ENCODE results near the gene DUSP9. TPM values are rescaled to one million over a fixed set of nuclear protein-coding genes. Genes with fewer than 3 reads are reported as not detected.

DUSP9 gene
- total RNA-seq, 1 donor from 2014 or later, result 0.74 TPM

DNA sequence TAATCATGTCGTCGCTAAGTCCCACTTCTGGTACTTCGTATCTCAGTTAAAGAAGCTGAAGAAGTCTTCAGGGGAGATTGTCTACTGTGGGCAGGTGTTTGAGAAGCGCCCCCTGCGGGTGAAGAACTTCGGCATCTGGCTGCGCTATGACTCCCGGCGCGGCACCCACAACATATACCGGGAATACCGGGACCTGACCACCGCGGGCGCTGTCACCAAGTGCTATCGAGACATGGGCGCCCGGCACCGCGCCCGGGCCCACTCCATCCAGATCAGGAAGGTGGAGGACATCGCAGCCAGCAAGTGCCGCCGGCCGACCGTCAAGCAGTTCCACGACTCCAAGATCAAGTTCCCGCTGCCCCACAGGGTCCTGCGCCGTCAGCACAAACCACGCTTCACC is 15.3 kb downstream of the DUSP9 start:
- DNase-seq (ENCODE audit: extremely low spot score in 2 of 2), result no peak
- Histone ChIP-seq H3K9me3 (no peaks in the 10 kb centered on the region), H3K4me3 (no peak overlapping the region), H3K36me3 (no peaks in the 10 kb centered on the region), H3K27ac (no peak overlapping the region), H3K27me3 (no peaks in the 10 kb centered on the region), H3K4me1 (no peaks in the 10 kb centered on the region)
- TF ChIP-seq POLR2AphosphoS5 (IDR thresholded peaks at IDR 0.05; ENCODE audit: insufficient read depth in 1 of 2, low read depth in 1 of 2), result no peak
- no peak for TF ChIP-seq POLR2A (IDR thresholded peaks at IDR 0.05)
- TF ChIP-seq, protein P1, sequence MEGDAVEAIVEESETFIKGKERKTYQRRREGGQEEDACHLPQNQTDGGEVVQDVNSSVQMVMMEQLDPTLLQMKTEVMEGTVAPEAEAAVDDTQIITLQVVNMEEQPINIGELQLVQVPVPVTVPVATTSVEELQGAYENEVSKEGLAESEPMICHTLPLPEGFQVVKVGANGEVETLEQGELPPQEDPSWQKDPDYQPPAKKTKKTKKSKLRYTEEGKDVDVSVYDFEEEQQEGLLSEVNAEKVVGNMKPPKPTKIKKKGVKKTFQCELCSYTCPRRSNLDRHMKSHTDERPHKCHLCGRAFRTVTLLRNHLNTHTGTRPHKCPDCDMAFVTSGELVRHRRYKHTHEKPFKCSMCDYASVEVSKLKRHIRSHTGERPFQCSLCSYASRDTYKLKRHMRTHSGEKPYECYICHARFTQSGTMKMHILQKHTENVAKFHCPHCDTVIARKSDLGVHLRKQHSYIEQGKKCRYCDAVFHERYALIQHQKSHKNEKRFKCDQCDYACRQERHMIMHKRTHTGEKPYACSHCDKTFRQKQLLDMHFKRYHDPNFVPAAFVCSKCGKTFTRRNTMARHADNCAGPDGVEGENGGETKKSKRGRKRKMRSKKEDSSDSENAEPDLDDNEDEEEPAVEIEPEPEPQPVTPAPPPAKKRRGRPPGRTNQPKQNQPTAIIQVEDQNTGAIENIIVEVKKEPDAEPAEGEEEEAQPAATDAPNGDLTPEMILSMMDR (IDR thresholded peaks at IDR 0.05), result no peak
- intact Hi-C loops (cut with DNase I), result loop anchor here (10.0 kb wide), 1 partner anchor 717 kb away; no protein-coding TSS in a partner anchor

DNA sequence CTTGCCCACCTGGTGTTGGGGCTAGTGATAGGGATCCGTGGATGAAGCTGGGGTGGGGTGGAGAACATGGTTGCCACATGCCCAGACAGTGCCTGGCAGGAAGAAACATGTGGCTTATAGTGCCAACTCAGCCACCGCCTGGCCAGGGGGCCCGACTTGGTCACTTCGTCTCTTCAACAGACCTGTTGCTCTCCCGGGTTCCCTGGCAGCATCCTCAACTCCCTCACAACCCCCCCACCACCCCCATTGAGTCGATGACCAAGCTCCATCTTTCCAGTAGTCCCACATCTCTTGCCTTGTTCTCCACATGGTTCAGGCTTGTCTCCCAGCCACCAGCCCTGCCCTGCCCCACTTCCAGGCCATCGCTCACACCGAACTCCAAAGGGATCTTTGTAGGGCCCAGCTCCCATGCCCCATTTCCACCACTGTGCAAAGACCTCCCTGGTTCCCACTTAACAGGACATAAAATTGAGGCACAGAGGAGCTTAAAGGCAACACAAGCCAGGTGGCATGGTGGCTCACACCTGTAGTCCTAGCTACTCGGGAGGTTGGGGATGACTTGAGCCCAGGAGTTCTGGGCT is 18.8 kb downstream of the DUSP9 start:
- H3K4me3 ChIP-seq, result no peak overlapping the region
- no peak for TF ChIP-seq POLR2A (IDR thresholded peaks at IDR 0.05)
- TF ChIP-seq POLR2AphosphoS5 (IDR thresholded peaks at IDR 0.05; ENCODE audit: insufficient read depth in 1 of 2, low read depth in 1 of 2), result no peak
- TF ChIP-seq, protein P1 (IDR thresholded peaks at IDR 0.05), result no peak
- intact Hi-C loops (cut with DNase I), result loop anchor here (10.0 kb wide), 1 partner anchor 721 kb away; no protein-coding TSS in a partner anchor
- no peaks in the 10 kb centered on the region for H3K9me3 ChIP-seq
- H3K4me1 ChIP-seq, result no peaks in the 10 kb centered on the region
- no peak for DNase-seq (ENCODE audit: extremely low spot score in 2 of 2)
- H3K27ac ChIP-seq, result no peak overlapping the region
- H3K36me3 ChIP-seq, result no peaks in the 10 kb centered on the region
- no peaks in the 10 kb centered on the region for H3K27me3 ChIP-seq

DNA sequence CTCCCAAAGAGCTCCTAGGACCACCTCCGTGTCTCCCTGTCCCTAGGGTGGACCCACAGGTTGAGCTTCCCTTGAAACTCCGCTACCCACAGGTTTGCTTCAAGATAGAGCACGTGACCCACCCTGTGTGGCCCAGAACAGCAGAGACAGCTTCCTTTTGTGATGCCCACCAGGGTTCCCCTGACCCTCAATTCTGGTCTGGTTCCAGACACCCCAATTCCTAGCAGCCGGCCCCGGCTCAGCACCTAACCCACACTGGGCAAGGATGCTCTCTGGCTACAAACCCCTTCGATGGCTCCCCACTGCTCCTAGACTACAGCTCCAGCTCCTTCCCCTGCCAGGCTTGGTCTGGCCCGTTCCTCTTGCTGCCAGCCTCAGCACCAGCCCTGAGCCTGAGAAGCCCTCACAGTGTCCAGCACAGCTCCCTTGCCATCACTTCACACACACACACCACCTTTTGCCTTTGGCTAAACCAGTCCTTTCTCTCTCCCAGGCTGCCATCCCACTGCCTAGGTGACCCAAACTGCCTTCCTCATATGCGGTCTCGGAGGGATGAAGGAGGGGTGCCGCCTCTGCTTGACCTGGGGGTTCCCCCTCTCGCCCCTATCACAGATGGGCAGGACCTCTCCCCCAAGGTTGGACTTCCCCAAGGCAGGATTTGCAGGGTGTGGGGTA is 20.4 kb downstream of the DUSP9 start:
- H3K36me3 ChIP-seq, result no peaks in the 10 kb centered on the region
- intact Hi-C loops (cut with DNase I), result loop anchor here (10.0 kb wide), 1 partner anchor 723 kb away; no protein-coding TSS in a partner anchor
- H3K27me3 ChIP-seq, result no peaks in the 10 kb centered on the region
- H3K27ac ChIP-seq, result no peak overlapping the region
- no peak for DNase-seq (ENCODE audit: extremely low spot score in 2 of 2)
- H3K4me1 ChIP-seq, result no peaks in the 10 kb centered on the region
- TF ChIP-seq POLR2AphosphoS5 (IDR thresholded peaks at IDR 0.05; ENCODE audit: insufficient read depth in 1 of 2, low read depth in 1 of 2) (no peak), POLR2A (IDR thresholded peaks at IDR 0.05) (no peak)
- TF ChIP-seq, protein P1 (IDR thresholded peaks at IDR 0.05), result no peak
- H3K4me3 ChIP-seq, result no peak overlapping the region
- no peaks in the 10 kb centered on the region for H3K9me3 ChIP-seq

DNA sequence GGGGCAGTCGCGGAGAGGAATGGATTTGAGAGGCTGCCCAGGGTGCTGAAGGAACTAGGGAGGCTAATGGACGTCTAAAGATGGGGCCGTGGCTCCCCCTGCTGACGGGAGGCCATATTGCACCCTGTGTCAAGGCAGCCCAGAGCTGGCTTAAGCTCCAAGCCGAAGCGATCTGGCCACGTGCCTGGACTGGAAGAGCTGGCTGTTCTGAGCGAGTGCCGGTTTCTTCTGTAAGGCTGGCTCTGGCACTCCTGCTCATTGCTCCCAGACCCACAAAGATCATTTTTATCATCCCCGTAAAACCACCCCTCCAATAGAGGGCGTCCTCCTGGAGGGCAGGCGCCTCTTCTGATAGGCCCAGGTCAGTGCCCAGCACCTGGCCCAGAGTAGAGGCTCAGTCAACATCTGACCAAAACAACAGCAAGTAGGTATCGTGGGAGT is 21.0 kb downstream of the DUSP9 start:
- no peak overlapping the region for H3K27ac ChIP-seq
- H3K4me3 ChIP-seq, result no peak overlapping the region
- no peaks in the 10 kb centered on the region for H3K36me3 ChIP-seq
- no peak for TF ChIP-seq POLR2AphosphoS5 (IDR thresholded peaks at IDR 0.05; ENCODE audit: insufficient read depth in 1 of 2, low read depth in 1 of 2)
- TF ChIP-seq, protein P1 (IDR thresholded peaks at IDR 0.05), result peak; percentile 29 to 59 (median 51)
- no peak for TF ChIP-seq POLR2A (IDR thresholded peaks at IDR 0.05)
- DNase-seq (ENCODE audit: extremely low spot score in 2 of 2), result no peak
- H3K4me1 ChIP-seq, result peaks cover 2% of the 10 kb centered on the region
- no peaks in the 10 kb centered on the region for H3K27me3 ChIP-seq
- intact Hi-C loops (cut with DNase I), result loop anchor here (10.0 kb wide), 1 partner anchor 723 kb away; no protein-coding TSS in a partner anchor
- H3K9me3 ChIP-seq, result no peaks in the 10 kb centered on the region
